Ishikawa (cell line): ENCODE data around the gene TWNK.

Experiments used
- EP300 ChIP-seq: IDR thresholded peaks from 2 replicates; pipeline ENCODE4 v1.6.1; 2012; ENCODE audit warnings: borderline replicate concordance
- RAD21 ChIP-seq: IDR thresholded peaks from 2 replicates; pipeline ENCODE4 v1.6.1; 2012; ENCODE audit warnings: low read depth
- ZBTB7A ChIP-seq: IDR thresholded peaks from 2 replicates; pipeline ENCODE4 v1.6.1; 2012; ENCODE audit warnings: low read depth
- TF ChIP-seq, protein P1 (sequence below): IDR thresholded peaks from 2 replicates; pipeline ENCODE4 v1.6.1; 2012
- TF ChIP-seq, protein P2 (sequence below): IDR thresholded peaks from 2 replicates; pipeline ENCODE4 v1.6.1; 2012

DNA sequence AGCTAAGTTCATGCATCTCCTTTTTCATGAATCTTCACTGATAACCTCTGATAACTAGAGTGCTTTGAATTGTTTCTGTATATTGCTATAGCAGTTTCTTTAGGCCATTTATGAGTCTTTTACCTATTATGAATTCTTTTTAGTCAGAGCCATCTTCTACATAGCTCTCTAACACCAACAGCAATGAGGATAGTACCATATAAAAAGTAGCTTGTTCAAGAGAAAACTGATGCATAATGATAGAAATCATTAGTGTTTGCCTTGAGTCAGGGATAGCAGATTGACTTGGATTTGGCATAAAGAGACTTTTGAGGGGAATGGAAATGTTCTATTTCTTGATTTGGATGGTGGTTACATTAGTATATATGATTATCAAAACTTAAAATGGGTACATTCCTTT, 43.8 kb upstream of the TWNK start:
- TF ChIP-seq ZBTB7A (no peak), EP300 (no peak), RAD21 (no peak)
- TF ChIP-seq, protein P1, sequence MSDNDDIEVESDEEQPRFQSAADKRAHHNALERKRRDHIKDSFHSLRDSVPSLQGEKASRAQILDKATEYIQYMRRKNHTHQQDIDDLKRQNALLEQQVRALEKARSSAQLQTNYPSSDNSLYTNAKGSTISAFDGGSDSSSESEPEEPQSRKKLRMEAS = no peak
- TF ChIP-seq, protein P2, sequence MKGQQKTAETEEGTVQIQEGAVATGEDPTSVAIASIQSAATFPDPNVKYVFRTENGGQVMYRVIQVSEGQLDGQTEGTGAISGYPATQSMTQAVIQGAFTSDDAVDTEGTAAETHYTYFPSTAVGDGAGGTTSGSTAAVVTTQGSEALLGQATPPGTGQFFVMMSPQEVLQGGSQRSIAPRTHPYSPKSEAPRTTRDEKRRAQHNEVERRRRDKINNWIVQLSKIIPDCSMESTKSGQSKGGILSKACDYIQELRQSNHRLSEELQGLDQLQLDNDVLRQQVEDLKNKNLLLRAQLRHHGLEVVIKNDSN = no peak
